ENCODE measurements around the gene CAB39. TPM values are rescaled to one million over a fixed set of nuclear protein-coding genes. Genes with fewer than 3 reads are reported as not detected.

Gene CAB39
- total and polyA plus RNA-seq, 7 donors: 60.2 to 128 (median 72.2) TPM

DNA sequence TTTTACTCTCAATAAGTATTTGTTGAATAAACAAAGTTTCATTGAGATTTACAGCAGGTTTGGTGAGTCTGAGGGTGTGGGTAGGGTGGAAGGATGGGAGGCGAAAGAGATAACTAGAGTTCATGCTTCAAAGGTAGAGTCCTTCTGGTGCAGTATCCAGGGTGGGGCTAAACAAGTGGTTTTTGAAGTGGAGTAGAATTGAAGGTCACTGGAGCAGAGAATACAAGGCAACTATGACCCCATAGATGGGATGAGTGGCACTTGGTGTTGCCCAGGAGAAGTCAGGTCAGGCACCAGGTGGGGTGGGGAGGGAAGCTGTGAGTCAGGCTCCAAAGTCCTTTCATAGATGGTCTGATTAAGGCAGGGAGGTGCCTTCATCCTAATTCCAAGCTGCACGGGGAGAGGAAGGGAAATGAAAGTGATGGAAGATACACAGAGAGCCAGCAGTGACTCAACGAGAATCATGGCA lies 6.6 kb upstream of the CAB39 start:
- no peak overlapping the region for H3K27ac ChIP-seq
- intact Hi-C loops (cut with DNase I): no loop called here
- H3K4me1 ChIP-seq: no peaks in the 10 kb centered on the region
- TF ChIP-seq POLR2A (IDR thresholded peaks at IDR 0.05): no peak
- no peak for TF ChIP-seq EP300 (IDR thresholded peaks at IDR 0.05)
- TF ChIP-seq, protein P1, sequence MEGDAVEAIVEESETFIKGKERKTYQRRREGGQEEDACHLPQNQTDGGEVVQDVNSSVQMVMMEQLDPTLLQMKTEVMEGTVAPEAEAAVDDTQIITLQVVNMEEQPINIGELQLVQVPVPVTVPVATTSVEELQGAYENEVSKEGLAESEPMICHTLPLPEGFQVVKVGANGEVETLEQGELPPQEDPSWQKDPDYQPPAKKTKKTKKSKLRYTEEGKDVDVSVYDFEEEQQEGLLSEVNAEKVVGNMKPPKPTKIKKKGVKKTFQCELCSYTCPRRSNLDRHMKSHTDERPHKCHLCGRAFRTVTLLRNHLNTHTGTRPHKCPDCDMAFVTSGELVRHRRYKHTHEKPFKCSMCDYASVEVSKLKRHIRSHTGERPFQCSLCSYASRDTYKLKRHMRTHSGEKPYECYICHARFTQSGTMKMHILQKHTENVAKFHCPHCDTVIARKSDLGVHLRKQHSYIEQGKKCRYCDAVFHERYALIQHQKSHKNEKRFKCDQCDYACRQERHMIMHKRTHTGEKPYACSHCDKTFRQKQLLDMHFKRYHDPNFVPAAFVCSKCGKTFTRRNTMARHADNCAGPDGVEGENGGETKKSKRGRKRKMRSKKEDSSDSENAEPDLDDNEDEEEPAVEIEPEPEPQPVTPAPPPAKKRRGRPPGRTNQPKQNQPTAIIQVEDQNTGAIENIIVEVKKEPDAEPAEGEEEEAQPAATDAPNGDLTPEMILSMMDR (IDR thresholded peaks at IDR 0.05): no peak
- no peak for TF ChIP-seq POLR2AphosphoS5 (IDR thresholded peaks at IDR 0.05)
- DNase-seq: no peak
- H3K9me3 ChIP-seq: no peaks in the 10 kb centered on the region
- no peaks in the 10 kb centered on the region for H3K36me3 ChIP-seq
- H3K27me3 ChIP-seq: no peaks in the 10 kb centered on the region
- 24 to 62% methylated on average over 3 of the region's 3 CpGs for WGBS, 2 donors
- H3K4me3 ChIP-seq: no peak overlapping the region

DNA sequence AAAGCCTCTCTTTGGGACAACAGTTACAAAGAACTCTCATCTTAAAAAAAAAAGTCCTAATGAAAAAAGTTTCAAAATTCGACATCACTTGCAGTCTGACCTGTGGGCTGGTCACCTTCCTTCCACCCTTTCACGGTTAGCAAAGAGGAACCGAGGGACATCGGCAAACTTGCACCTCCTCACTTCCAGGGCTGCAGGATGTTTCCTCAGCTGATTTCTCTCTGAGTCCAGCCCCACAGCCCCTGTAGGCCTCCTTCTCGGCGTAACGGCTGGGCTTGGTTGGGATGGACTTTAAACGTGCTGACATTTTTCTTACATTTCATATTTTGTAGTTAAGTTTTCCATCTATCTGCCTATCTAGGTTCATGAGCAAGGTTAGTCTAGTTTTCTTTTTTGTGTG lies 5.7 kb upstream of the CAB39 start:
- Histone ChIP-seq H3K36me3 (no peaks in the 10 kb centered on the region), H3K27me3 (no peaks in the 10 kb centered on the region), H3K27ac (no peak overlapping the region), H3K4me3 (no peak overlapping the region), H3K9me3 (no peaks in the 10 kb centered on the region), H3K4me1 (peaks cover 0 to 4% (median 2%) of the 10 kb centered on the region in 4 donors)
- TF ChIP-seq EP300 (IDR thresholded peaks at IDR 0.05) (no peak), POLR2AphosphoS5 (IDR thresholded peaks at IDR 0.05) (no peak), POLR2A (IDR thresholded peaks at IDR 0.05) (no peak)
- TF ChIP-seq, protein P1 (IDR thresholded peaks at IDR 0.05): no peak
- no peak for DNase-seq
- intact Hi-C loops (cut with DNase I): no loop called here
- WGBS, 2 donors: 86 to 94% methylated on average over 8 of the region's 8 CpGs

DNA sequence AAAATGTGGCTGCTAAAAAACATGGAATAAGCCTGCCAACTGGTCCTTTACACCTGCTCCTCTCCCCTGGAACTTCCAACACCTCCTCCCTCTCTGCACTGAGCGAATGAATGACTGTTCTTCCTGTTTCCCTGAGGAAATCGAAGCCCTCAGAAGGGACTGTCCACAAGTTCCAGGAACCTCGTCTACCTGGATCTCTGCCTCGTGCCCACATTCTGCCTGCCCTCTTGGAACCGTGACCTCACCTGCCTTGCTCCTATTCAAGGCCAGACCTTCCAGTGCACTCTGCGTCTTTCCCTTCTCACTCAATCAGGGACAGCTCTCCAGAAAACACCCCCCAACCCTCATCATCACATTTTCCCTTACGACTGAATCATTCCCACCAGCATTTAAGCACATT lies 4.4 kb upstream of the CAB39 start:
- WGBS, 2 donors: 26 to 69% methylated on average over 7 of the region's 7 CpGs
- DNase-seq: no peak
- no peak overlapping the region for H3K4me3 ChIP-seq

DNA sequence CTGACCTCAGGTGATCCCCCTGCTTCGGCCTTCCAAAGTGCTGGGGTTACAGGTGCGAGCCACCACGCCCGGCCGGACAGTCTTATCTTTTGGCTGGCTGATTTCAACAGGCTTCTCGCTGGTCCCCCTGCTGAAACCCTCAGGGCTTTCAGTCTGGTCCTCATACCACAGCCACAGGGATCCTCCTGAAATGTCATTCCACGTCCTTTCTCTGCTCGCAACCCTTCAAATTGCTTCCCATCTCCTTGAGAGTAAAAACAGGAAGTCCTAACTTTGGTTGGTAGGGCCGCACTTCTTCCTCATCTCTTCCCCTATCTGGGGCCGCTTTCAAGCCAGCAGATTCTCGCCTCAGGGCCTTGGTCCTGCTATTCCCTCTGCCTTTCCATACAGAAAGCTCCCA lies 1.4 kb upstream of the CAB39 start:
- H3K4me3 ChIP-seq: no peak overlapping the region
- 85% methylated on average over 11 of the region's 11 CpGs for WGBS, 2 donors
- peaks cover 0 to 31% (median 24%) of the 10 kb centered on the region in 4 donors for H3K4me1 ChIP-seq
- H3K27me3 ChIP-seq: no peaks in the 10 kb centered on the region
- H3K9me3 ChIP-seq: no peaks in the 10 kb centered on the region
- no peak for DNase-seq
- no peaks in the 10 kb centered on the region for H3K36me3 ChIP-seq
- TF ChIP-seq EP300 (IDR thresholded peaks at IDR 0.05) (no peak), POLR2AphosphoS5 (IDR thresholded peaks at IDR 0.05) (no peak), POLR2A (IDR thresholded peaks at IDR 0.05) (no peak)
- intact Hi-C loops (cut with DNase I): loop anchor here (5.0 kb wide), 2 partner anchors 156 to 294 kb away; partner anchors contain the start of gene SP100
- H3K27ac ChIP-seq: peak overlapping the region in 2 of 4 donors; percentile 96 to 99

More for the DNA sequence above, 4.4 kb upstream of the CAB39 start:
- Histone ChIP-seq H3K9me3 (no peaks in the 10 kb centered on the region), H3K27me3 (no peaks in the 10 kb centered on the region), H3K27ac (no peak overlapping the region), H3K4me1 (peaks cover 0 to 7% (median 3%) of the 10 kb centered on the region in 4 donors), H3K36me3 (no peaks in the 10 kb centered on the region)
- TF ChIP-seq, protein P1 (IDR thresholded peaks at IDR 0.05): no peak
- TF ChIP-seq POLR2AphosphoS5 (IDR thresholded peaks at IDR 0.05): no peak
- TF ChIP-seq POLR2A (IDR thresholded peaks at IDR 0.05): no peak
- no peak for TF ChIP-seq EP300 (IDR thresholded peaks at IDR 0.05)
- intact Hi-C loops (cut with DNase I): no loop called here

DNA sequence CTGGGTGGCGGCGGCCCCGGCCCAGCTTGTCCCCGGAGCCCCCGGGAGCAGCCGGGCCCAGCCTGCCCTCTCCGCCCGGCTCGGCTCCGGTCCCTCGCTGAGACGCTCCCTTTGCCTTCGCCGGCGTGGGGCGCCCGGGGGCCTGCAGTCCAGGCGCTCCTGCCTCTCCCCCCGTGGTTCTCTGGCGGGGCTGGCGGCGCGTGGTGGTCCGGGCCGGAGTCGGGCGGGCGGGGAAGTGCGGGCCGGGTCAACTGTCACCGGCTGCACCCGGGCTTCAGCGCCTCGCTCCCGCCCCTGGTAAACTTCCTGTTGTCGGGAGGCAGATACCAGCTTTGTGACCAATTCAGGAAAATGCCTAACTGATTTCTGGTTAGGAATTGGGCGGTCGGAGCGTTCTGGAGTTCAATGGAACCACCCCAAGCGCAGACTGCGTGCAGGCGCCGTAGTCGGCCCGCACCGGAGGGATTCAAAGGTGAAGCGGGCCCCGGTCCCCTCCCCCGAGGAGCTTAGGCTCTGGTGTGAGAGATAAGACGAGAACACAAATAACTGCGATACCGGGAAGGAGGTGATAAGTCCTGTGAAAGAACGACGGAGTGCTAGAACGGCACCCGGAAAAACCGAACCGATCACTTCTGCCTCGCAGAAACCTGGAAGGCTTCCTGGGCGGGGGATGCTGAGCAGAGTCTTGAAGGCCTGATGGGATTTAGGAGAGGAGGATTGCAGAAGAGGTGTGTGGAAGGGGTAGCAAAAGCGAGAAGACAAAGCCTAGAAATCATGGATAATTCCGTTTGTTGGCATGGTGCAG lies 891 bp downstream of the CAB39 start:
- Histone ChIP-seq H3K27ac (peak overlapping the region; percentile 94 to 99 (median 98)), H3K27me3 (no peaks in the 10 kb centered on the region), H3K9me3 (no peaks in the 10 kb centered on the region), H3K36me3 (no peaks in the 10 kb centered on the region), H3K4me3 (peak overlapping the region; percentile 90 to 100 (median 96)), H3K4me1 (peaks cover 0 to 54% (median 46%) of the 10 kb centered on the region in 4 donors)
- TF ChIP-seq POLR2AphosphoS5 (IDR thresholded peaks at IDR 0.05): no peak
- no peak for TF ChIP-seq POLR2A (IDR thresholded peaks at IDR 0.05)
- TF ChIP-seq, protein P1 (IDR thresholded peaks at IDR 0.05): no peak
- no peak for TF ChIP-seq EP300 (IDR thresholded peaks at IDR 0.05)
- intact Hi-C loops (cut with DNase I): loop anchor here (5.0 kb wide), 2 partner anchors 154 to 296 kb away; partner anchors contain the start of gene SP100
- 0% methylated on average over 62 of the region's 62 CpGs for WGBS, 2 donors
- peak; percentile 73 for DNase-seq
